MCF 10A (cell line): ENCODE results near the gene UNC119B. TPM values are rescaled to one million over a fixed set of nuclear protein-coding genes. Genes with fewer than 3 reads are reported as not detected.
"Not testable (repeated sequence)": the region's sequence is repeated elsewhere in the genome, so short reads cannot be mapped to it uniquely, and the experiment has no call there.

Source experiments
- BruUV-seq: library from RNA; stranded (reverse); fragments of 400-500 nt; replicated peaks from 2 replicates; lab custom pipeline; 2021; lab: Mats Ljungman, UMichigan
- CTCF ChIA-PET: fragments of 300-600 bp; sonication (Branson Sonifier 250); formaldehyde crosslinking; extraction: SDS; loops from one replicate; lab custom pipeline; 2021; ENCODE audit warnings: antibody characterized with exemption, inconsistent platforms; lab: Yijun Ruan, JAX
- POLR2A ChIA-PET: fragments of 300-600, 350-650 bp; sonication (Branson Sonifier 250); formaldehyde crosslinking; extraction: SDS; loops from one replicate; lab custom pipeline; 2020; ENCODE audit warnings: antibody characterized with exemption, inconsistent platforms; lab: Yijun Ruan, JAX
- DNase-seq: peaks from one replicate; pipeline ENCODE4 v3.0.0-alpha.2; 2018; ENCODE audit not compliant: unreplicated experiment
- H3K27ac Mint-ChIP-seq: one replicate; pipeline ENCODE4 v1.8.0; 2022; ENCODE audit warnings: mild to moderate bottlenecking, low read depth, mixed read lengths; ENCODE audit not compliant: unreplicated experiment
- H3K27me3 Mint-ChIP-seq: one replicate; pipeline ENCODE4 v1.8.0; 2022; ENCODE audit warnings: mixed read lengths; ENCODE audit not compliant: insufficient read depth, unreplicated experiment
- H3K36me3 Mint-ChIP-seq: one replicate; pipeline ENCODE4 v1.8.0; 2022; ENCODE audit warnings: mild to moderate bottlenecking, moderate library complexity, mixed read lengths; ENCODE audit not compliant: insufficient read depth, unreplicated experiment
- H3K4me1 Mint-ChIP-seq: one replicate; pipeline ENCODE4 v1.8.0; 2022; ENCODE audit warnings: mixed read lengths; ENCODE audit not compliant: insufficient read depth, unreplicated experiment
- H3K4me3 Mint-ChIP-seq: one replicate; pipeline ENCODE4 v1.8.0; 2022; ENCODE audit warnings: mild to moderate bottlenecking, moderate library complexity, mixed read lengths; ENCODE audit not compliant: unreplicated experiment
- H3K9me3 Mint-ChIP-seq: one replicate; pipeline ENCODE4 v1.8.0; 2022; ENCODE audit warnings: mixed read lengths; ENCODE audit not compliant: unreplicated experiment
- intact Hi-C: fragments of 100-400 bp; cut with micrococcal nuclease; formaldehyde crosslinking; loops from 2 replicates; pipeline ENCODE4 v1.14.1; 2022
- total RNA-seq: library from RNA; stranded (reverse); gene quantifications from 2 replicates; pipeline ENCODE4 v1.2.3, GENCODE V29; 2022
- TF ChIP-seq, protein P1 (sequence below): fragments of 200-600 bp; IDR thresholded peaks from one replicate; pipeline ENCODE4 v1.8.0; 2022; ENCODE audit warnings: antibody characterized with exemption, mild to moderate bottlenecking; ENCODE audit not compliant: unreplicated experiment

The UNC119B gene
- total RNA-seq, 1 experiment from 2014 or later: 31.0 TPM

GRCh38 chr12:120725659-120726509 is 15.6 kb downstream of the UNC119B start, which contains the start of gene ACADS:
Gene ACADS, plus strand, starts transcription at chr12:120725826. Its CDS starts 60 bp downstream, at chr12:120725886.
- no TSS peak for BruUV-seq
- Mint-ChIP-seq H3K27me3 (no peaks in the 10 kb centered on the region), H3K4me3 (peak within 1 kb of the TSS; percentile 79), H3K27ac (no peak within 1 kb of the TSS), H3K4me1 (peaks cover 9% of the 10 kb centered on the region), H3K9me3 (no peaks in the 10 kb centered on the region), H3K36me3 (peaks cover 27% of the 10 kb centered on the region)
- TF ChIP-seq, protein P1, sequence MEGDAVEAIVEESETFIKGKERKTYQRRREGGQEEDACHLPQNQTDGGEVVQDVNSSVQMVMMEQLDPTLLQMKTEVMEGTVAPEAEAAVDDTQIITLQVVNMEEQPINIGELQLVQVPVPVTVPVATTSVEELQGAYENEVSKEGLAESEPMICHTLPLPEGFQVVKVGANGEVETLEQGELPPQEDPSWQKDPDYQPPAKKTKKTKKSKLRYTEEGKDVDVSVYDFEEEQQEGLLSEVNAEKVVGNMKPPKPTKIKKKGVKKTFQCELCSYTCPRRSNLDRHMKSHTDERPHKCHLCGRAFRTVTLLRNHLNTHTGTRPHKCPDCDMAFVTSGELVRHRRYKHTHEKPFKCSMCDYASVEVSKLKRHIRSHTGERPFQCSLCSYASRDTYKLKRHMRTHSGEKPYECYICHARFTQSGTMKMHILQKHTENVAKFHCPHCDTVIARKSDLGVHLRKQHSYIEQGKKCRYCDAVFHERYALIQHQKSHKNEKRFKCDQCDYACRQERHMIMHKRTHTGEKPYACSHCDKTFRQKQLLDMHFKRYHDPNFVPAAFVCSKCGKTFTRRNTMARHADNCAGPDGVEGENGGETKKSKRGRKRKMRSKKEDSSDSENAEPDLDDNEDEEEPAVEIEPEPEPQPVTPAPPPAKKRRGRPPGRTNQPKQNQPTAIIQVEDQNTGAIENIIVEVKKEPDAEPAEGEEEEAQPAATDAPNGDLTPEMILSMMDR: no peak
- peak; percentile 69 for DNase-seq
- intact Hi-C loops: no loop called here
- POLR2A ChIA-PET: interaction anchor here (1.4 kb wide), 1 partner anchor 14 kb away, joined by 4 read pairs; no protein-coding TSS in a partner anchor
- CTCF ChIA-PET: interaction anchor here (0.5 to 1.0 kb wide), 2 partner anchors 153 to 250 kb away, joined by 3 to 5 read pairs; no protein-coding TSS in a partner anchor

- Mint-ChIP-seq H3K9me3 (no peaks in the 10 kb centered on the region), H3K27me3 (no peaks in the 10 kb centered on the region), H3K36me3 (peaks cover 22% of the 10 kb centered on the region), H3K4me3 (peak overlapping the region; percentile 79), H3K27ac (no peak overlapping the region), H3K4me1 (peaks cover 6% of the 10 kb centered on the region)
- DNase-seq: no peak
- ChIA-PET POLR2A (no interaction called here), CTCF (interaction anchor here (0.5 kb wide), 1 partner anchor 152 kb away, joined by 5 read pairs; no protein-coding TSS in a partner anchor)
- TF ChIP-seq, protein P1: no peak
- intact Hi-C loops: no loop called here
- BruUV-seq: no TSS peak
Observed at GRCh38 chr12:120726510-120726793, 16.2 kb downstream of the UNC119B start.

- no TSS peak for BruUV-seq
- Mint-ChIP-seq H3K27me3 (no peaks in the 10 kb centered on the region), H3K36me3 (peaks cover 22% of the 10 kb centered on the region), H3K4me1 (peaks cover 6% of the 10 kb centered on the region), H3K9me3 (no peaks in the 10 kb centered on the region), H3K27ac (no peak overlapping the region), H3K4me3 (no peak overlapping the region)
- POLR2A ChIA-PET: no interaction called here
- CTCF ChIA-PET: no interaction called here
- no peak for DNase-seq
- intact Hi-C loops: no loop called here
- TF ChIP-seq, protein P1: no peak
Observed at GRCh38 chr12:120726961-120727360, 16.7 kb downstream of the UNC119B start.

- H3K27me3 Mint-ChIP-seq, BruUV-seq, CTCF ChIA-PET, intact Hi-C loops, H3K27ac Mint-ChIP-seq, H3K4me1 Mint-ChIP-seq, H3K4me3 Mint-ChIP-seq, DNase-seq, POLR2A ChIA-PET, H3K9me3 Mint-ChIP-seq: not testable (repeated sequence)
- peaks cover 10% of the 10 kb centered on the region for H3K36me3 Mint-ChIP-seq
Observed at GRCh38 chr12:120732198-120732597, 21.9 kb downstream of the UNC119B start.
